ENCODE results near the gene GNG14. TPM values are rescaled to one million over a fixed set of nuclear protein-coding genes. Genes with fewer than 3 reads are reported as not detected.

The GNG14 gene
- total RNA-seq, 4 donors from 2014 or later: not detected

- H3K36me3 ChIP-seq: peaks cover 0 to 49% (median 0%) of the 10 kb centered on the region in 3 donors
- peak in 2 of 3 donors; percentile 88 to 89 for DNase-seq
- H3K9me3 ChIP-seq: no peaks in the 10 kb centered on the region
- no peaks in the 10 kb centered on the region for H3K27me3 ChIP-seq
- peak overlapping the region in 2 of 4 donors; percentile 61 to 86 for H3K4me3 ChIP-seq
- H3K4me1 ChIP-seq: peaks cover 0 to 35% (median 21%) of the 10 kb centered on the region in 4 donors
- TF ChIP-seq POLR2A (IDR thresholded peaks at IDR 0.05) (no peak), CTCF (IDR thresholded peaks at IDR 0.05) (no peak)
- H3K27ac ChIP-seq: peak overlapping the region in 2 of 4 donors; percentile 72 to 96
Observed at GRCh38 chr19:12665281-12665573, 22.6 kb upstream of the GNG14 start.

GRCh38 chr19:12665671-12666264 lies 22.0 kb upstream of the GNG14 start:
- Histone ChIP-seq H3K4me3 (peak overlapping the region; percentile 61 to 92 (median 88)), H3K27ac (peak overlapping the region; percentile 72 to 96 (median 74)), H3K27me3 (no peaks in the 10 kb centered on the region), H3K36me3 (peaks cover 0 to 43% (median 0%) of the 10 kb centered on the region in 3 donors), H3K4me1 (peaks cover 0 to 39% (median 24%) of the 10 kb centered on the region in 4 donors), H3K9me3 (no peaks in the 10 kb centered on the region)
- TF ChIP-seq CTCF (IDR thresholded peaks at IDR 0.05): no peak
- no peak for TF ChIP-seq POLR2A (IDR thresholded peaks at IDR 0.05)
- DNase-seq: peak in 1 of 3 donors; percentile 59

GRCh38 chr19:12666265-12667048 lies 21.3 kb upstream of the GNG14 start, which contains the start of the genes MAN2B1 and WDR83:
TSS of gene MAN2B1 (minus strand) at chr19:12666742. CDS start at chr19:12666701, 41 bp downstream.
TSS of gene WDR83 (plus strand) at chr19:12666807. CDS start at chr19:12669791, 2,984 bp downstream.
- Histone ChIP-seq H3K4me1 (peaks cover 0 to 42% (median 25%) of the 10 kb centered on the region in 4 donors), H3K36me3 (peaks cover 0 to 36% (median 0%) of the 10 kb centered on the region in 3 donors), H3K4me3 (peak within 1 kb of the TSS; percentile 61 to 92 (median 88)), H3K9me3 (no peaks in the 10 kb centered on the region), H3K27me3 (no peaks in the 10 kb centered on the region), H3K27ac (peak within 1 kb of the TSS; percentile 72 to 96 (median 74))
- TF ChIP-seq POLR2A (IDR thresholded peaks at IDR 0.05) (peak in 1 of 2 donors; percentile 14), CTCF (IDR thresholded peaks at IDR 0.05) (no peak)
- DNase-seq: peak; percentile 85 to 90 (median 88)

- no peaks in the 10 kb centered on the region for H3K27me3 ChIP-seq
Observed at GRCh38 chr19:12667731-12668302, 20.0 kb upstream of the GNG14 start.

More at GRCh38 chr19:12667731-12668302, 20.0 kb upstream of the GNG14 start:
- peak overlapping the region in 2 of 4 donors; percentile 84 to 98 for H3K4me3 ChIP-seq
- no peaks in the 10 kb centered on the region for H3K9me3 ChIP-seq
- H3K36me3 ChIP-seq: peaks cover 0 to 28% (median 0%) of the 10 kb centered on the region in 3 donors
- DNase-seq: no peak
- peaks cover 0 to 42% (median 25%) of the 10 kb centered on the region in 4 donors for H3K4me1 ChIP-seq
- no peak overlapping the region for H3K27ac ChIP-seq
- TF ChIP-seq CTCF (IDR thresholded peaks at IDR 0.05) (no peak), POLR2A (IDR thresholded peaks at IDR 0.05) (no peak)
